IMR-90 (cell line): ENCODE data around the gene PTPMT1.

Experiments
- CEBPB ChIP-seq: IDR thresholded peaks from 2 replicates; pipeline ENCODE4 v1.6.1; 2012; ENCODE audit warnings: low read depth, low read length, improper control_type of control experiment
- CHD1 ChIP-seq: IDR thresholded peaks from 2 replicates; pipeline ENCODE4 v1.6.1; 2012; ENCODE audit warnings: low read depth, low read length, improper control_type of control experiment
- FOS ChIP-seq: fragments of 150-350 bp; IDR thresholded peaks from 2 replicates; pipeline ENCODE4 v1.6.1; 2016; ENCODE audit warnings: low read depth, low read length
- MAZ ChIP-seq: IDR thresholded peaks from 2 replicates; pipeline ENCODE4 v1.6.1; 2012; ENCODE audit warnings: low read depth, mild to moderate bottlenecking, low read length, improper control_type of control experiment, moderate library complexity, borderline replicate concordance
- POLR2A ChIP-seq: IDR thresholded peaks from 2 replicates; pipeline ENCODE4 v1.6.1; 2012; ENCODE audit warnings: mild to moderate bottlenecking, low read depth, low read length
- RCOR1 ChIP-seq: IDR thresholded peaks from 2 replicates; pipeline ENCODE4 v1.6.1; 2012; ENCODE audit warnings: mild to moderate bottlenecking, low read length, improper control_type of control experiment; ENCODE audit not compliant: insufficient replicate concordance
- USF2 ChIP-seq: fragments of 150-350 bp; IDR thresholded peaks from 2 replicates; pipeline ENCODE4 v1.6.1; 2017; ENCODE audit warnings: mild to moderate bottlenecking, antibody characterized with exemption, low read length, low read depth
- TF ChIP-seq, protein P1 (sequence below): conservative IDR thresholded peaks from 2 replicates; pipeline ENCODE4 v1.5.1; 2012; ENCODE audit warnings: mild to moderate bottlenecking, low read depth, low read length, improper control_type of control experiment
- TF ChIP-seq, protein P2 (sequence below): fragments of 150-350 bp; IDR thresholded peaks from 2 replicates; pipeline ENCODE4 v1.6.1; 2016; ENCODE audit warnings: low read depth, mild to moderate bottlenecking, low read length, moderate library complexity, borderline replicate concordance

- TF ChIP-seq, protein P1, sequence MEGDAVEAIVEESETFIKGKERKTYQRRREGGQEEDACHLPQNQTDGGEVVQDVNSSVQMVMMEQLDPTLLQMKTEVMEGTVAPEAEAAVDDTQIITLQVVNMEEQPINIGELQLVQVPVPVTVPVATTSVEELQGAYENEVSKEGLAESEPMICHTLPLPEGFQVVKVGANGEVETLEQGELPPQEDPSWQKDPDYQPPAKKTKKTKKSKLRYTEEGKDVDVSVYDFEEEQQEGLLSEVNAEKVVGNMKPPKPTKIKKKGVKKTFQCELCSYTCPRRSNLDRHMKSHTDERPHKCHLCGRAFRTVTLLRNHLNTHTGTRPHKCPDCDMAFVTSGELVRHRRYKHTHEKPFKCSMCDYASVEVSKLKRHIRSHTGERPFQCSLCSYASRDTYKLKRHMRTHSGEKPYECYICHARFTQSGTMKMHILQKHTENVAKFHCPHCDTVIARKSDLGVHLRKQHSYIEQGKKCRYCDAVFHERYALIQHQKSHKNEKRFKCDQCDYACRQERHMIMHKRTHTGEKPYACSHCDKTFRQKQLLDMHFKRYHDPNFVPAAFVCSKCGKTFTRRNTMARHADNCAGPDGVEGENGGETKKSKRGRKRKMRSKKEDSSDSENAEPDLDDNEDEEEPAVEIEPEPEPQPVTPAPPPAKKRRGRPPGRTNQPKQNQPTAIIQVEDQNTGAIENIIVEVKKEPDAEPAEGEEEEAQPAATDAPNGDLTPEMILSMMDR: no peak
- TF ChIP-seq POLR2A (no peak), CHD1 (no peak), FOS (no peak), USF2 (no peak), RCOR1 (no peak), MAZ (no peak), CEBPB (no peak)
- TF ChIP-seq, protein P2, sequence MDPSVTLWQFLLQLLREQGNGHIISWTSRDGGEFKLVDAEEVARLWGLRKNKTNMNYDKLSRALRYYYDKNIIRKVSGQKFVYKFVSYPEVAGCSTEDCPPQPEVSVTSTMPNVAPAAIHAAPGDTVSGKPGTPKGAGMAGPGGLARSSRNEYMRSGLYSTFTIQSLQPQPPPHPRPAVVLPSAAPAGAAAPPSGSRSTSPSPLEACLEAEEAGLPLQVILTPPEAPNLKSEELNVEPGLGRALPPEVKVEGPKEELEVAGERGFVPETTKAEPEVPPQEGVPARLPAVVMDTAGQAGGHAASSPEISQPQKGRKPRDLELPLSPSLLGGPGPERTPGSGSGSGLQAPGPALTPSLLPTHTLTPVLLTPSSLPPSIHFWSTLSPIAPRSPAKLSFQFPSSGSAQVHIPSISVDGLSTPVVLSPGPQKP: no peak
These were observed 25.7 kb upstream of the PTPMT1 start for GRCh38 chr11:47539681-47540039.
